GM19025 (cell line): ENCODE measurements around the gene MLYCD.

ENCODE experiments used
- ATAC-seq: cut with Tn5 transposase; IDR thresholded peaks from one replicate; pipeline ENCODE4 v1.9.1; 2021; ENCODE audit warnings: mild to moderate bottlenecking, low read depth, moderate library complexity; ENCODE audit not compliant: unreplicated experiment

Gene MLYCD

GRCh38 chr16:83898463-83899271 lies at the start of gene MLYCD:
Gene MLYCD (plus strand): TSS chr16:83899115. CDS start chr16:83899145, 30 bp downstream.
- peak; percentile 96 for ATAC-seq

GRCh38 chr16:83849421-83849820 lies 49.5 kb upstream of the MLYCD start:
- no peak for ATAC-seq

GRCh38 chr16:83850947-83851346 lies 48.0 kb upstream of the MLYCD start:
- ATAC-seq, result no peak

DNA sequence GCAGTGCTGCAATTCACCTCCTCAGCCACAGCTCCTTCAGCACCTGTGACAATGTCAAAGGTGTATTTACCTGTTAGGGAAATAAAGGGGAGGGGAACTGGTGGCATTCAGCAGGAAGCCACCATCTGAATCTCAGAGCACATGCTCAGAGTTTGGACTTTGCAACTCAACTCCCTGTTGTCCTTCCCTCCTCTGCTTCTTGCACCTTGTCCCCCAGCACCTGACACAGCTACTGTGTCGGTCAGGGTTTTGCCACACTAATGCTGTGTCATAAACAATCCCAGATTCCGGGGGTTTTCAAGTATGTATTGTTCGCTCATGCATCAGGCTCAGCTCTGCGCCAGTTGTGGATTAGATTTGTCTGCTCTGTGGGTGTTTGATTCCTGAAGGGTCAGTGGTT lies 47.4 kb upstream of the MLYCD start:
- ATAC-seq, result no peak

GRCh38 chr16:83852774-83853173 lies 46.1 kb upstream of the MLYCD start:
- no peak for ATAC-seq

DNA sequence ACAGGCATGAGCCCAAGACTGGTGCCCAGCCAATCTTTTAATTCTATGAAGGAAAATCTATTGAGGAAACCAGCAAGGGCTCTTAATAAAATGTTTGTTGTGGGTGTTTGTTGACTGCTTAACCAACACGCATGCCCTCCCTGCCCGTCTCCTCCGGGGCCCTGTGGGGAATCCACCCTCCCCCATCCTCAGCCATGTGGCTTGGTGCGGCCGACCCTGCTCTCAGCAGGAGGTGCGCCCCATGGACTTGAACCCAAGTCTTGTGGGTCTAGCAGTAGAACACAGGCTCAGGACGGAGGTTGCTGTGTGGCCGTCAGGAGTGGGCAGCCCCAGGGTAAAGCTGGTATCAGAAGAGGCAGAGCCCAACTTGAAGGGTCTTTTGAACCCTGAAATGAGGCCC lies 45.1 kb upstream of the MLYCD start:
- ATAC-seq, result no peak

DNA sequence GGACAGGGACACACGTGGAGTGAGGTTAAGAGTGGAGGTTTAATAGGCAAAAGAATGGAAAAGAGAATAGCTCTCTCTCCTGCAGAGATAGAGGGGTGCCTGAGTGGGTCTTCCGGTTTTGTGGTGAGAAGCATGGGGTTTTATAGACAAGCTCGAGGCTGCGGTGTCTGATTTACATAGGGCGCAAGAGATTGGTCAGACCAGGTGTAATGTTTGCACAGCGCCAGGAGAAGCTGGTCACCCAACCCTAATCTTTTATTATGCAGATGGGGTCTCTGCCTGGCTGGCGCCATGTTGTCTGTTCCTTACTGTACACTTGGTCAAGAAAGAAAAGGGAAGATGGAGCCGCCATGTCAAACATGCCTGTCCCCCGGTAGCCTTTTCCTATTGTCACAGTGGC lies 44.5 kb upstream of the MLYCD start:
- no peak for ATAC-seq

GRCh38 chr16:83856792-83857191 lies 42.1 kb upstream of the MLYCD start:
- no peak for ATAC-seq

DNA sequence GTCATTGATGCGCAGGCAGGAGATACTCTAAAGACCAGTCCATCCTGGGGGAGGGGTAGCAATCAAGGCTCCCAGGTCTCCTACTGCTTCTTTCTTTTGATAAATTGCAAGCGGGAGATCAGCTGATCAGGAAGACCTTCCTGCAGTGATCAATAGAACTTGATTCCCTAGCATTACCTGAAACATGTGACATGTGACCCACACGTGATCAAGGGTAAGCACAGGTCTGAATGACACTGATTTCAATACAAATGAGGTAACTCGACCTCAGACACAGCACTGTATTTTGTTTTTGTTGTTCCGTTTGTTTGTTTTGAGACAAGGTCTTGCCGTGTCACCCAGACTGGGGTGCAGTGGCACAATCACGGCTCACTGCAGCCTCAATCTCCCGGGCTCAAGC lies 39.6 kb upstream of the MLYCD start:
- ATAC-seq, result no peak

DNA sequence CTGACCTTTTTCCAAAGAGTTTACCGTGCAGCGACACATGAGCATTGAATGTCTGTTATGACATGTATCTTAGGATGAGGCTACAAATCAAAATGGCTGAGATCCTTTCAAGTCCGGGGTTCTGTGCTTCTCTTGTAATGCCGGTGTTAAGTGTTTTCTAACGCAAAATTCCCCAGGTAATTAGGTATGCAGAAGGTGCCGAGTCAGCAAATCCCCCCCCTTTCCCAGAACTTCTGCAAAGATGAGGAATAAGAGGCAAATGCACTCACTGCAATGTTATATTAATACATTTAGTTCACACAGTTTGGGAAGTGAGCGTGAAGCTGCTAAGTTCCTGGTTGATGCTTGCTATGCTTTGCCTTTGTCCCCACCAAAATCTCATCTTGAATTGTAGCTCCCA lies 36.3 kb upstream of the MLYCD start:
- ATAC-seq, result no peak

GRCh38 chr16:83863682-83864081 lies 35.2 kb upstream of the MLYCD start:
- no peak for ATAC-seq

- ATAC-seq, result no peak
Measured at GRCh38 chr16:83870830-83871229, 28.1 kb upstream of the MLYCD start.

DNA sequence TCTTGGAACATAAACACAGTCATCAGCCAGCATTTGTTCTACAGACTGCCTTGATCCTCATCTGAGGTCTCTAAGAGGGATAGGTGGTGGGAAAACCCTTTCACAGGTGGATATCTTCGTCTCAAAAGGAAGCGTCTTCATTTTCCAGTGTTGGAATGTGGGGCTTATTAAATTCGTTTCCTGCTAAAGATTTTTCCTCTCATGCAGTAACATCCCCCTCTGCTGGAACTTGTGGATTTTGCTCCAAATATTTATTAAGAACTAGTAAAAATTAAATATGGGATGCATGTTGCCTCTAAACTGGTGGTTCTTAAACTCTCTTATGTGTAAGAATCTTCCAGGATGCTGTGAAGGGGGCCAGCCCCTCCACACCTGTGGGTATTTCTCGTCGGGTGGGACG lies 20.1 kb upstream of the MLYCD start:
- no peak for ATAC-seq

DNA sequence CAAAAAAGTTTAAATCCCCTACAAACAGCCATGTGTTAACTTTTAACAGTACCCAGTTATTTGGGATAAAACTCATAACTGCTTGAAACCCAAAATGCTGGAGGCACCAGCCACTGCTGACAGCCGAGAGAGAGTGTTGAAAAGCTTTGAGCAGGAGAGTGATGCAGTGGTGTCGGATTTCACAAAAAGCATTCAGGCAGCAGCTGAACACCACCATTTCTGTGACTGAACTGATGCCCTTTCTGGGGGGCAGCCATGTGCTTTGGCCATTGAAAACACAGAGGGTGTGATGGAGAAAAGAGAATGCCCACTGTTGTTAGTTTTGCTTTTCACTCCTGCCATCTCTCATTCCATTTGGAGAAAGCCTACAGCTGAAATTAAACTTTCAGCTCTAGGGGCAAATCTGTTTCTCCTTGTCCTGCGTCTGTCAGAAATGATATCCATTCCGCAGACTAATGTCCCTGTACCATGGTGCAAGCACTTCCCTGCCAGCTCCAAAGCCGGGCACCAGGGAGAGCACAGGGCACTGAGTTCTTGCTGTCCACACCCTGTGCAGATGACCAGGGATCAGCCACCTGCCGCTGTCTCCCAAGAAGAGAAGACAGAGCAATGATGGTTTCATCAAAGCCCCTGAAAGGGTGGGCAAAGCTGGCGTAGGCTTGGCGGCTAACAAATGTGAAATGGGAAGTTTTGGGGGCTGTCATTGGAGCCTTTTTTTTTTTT lies 16.6 kb upstream of the MLYCD start:
- ATAC-seq, result no peak

- no peak for ATAC-seq
Measured at GRCh38 chr16:83886199-83886971, 12.5 kb upstream of the MLYCD start.

- ATAC-seq, result no peak
Measured at GRCh38 chr16:83887080-83887479, 11.8 kb upstream of the MLYCD start.

- no peak for ATAC-seq
Measured at GRCh38 chr16:83887564-83887963, 11.4 kb upstream of the MLYCD start.

GRCh38 chr16:83888672-83889044 lies 10.3 kb upstream of the MLYCD start:
- no peak for ATAC-seq

DNA sequence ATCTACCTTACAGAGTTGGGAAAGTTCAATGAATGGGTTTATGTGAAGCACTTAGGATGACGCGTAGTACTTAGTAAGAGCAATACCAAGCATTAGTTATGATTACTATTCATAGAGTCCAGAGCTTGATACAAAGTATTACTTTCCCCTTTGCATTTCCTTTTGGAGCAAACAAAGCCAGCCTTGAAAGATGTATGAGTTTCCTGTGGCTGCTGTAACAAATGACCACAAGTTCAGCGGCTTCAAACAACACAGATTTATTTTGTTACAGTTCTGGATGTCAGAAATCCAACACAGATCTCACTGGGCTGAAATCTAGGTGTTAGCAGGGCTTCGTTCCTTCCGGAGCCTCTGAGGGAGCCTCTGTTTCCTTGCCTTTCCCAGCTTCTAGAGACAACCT lies 8.6 kb upstream of the MLYCD start:
- no peak for ATAC-seq

DNA sequence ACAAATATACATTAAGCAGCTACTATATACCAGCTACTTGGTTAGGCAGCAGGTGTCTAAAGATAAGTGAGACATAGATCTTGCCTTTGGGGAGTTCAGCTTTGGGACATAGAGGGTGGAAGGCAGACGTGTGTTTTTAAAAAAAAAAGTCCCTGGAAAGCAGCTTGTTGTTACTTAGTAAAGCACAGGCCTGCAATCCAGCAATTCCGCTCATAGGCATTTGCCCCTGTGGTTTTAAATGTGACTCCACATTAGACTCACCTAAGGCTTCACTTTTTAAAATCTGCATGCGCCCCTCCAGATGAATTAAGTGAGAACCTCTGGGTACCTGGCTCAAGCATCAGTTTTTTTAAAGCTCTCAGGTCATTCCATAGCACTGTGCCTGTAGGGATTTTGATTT lies 7.2 kb upstream of the MLYCD start:
- no peak for ATAC-seq

DNA sequence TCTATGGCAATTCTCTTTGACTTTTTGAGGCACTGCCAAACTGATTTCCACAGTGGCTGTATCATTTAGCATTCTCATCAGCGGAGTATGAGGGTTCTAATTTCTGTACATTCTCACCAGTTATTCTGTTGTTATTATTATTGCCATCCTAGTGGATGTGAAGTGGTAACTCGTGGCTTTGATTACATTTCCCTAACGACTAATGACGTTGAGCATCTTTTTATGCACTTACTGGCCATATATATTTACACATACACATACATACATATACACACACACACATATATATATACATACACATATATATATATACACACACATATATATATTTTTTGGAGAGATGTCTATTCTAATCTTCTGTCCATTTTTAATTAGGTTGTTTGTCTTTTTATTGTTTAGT lies 3.7 kb upstream of the MLYCD start:
- ATAC-seq, result no peak
